ENCODE results near the gene DUSP6. TPM values are rescaled to one million over a fixed set of nuclear protein-coding genes. Genes with fewer than 3 reads are reported as not detected.
A peak's percentile ranks its signal among the peaks of the same experiment; 100 is the strongest.

DUSP6 gene
- total and polyA plus RNA-seq, 2 of the 13 experiments (the other 11 are each of a cell fraction or from before 2014, with no cell fraction given) = 40.9 to 161 TPM

DNA sequence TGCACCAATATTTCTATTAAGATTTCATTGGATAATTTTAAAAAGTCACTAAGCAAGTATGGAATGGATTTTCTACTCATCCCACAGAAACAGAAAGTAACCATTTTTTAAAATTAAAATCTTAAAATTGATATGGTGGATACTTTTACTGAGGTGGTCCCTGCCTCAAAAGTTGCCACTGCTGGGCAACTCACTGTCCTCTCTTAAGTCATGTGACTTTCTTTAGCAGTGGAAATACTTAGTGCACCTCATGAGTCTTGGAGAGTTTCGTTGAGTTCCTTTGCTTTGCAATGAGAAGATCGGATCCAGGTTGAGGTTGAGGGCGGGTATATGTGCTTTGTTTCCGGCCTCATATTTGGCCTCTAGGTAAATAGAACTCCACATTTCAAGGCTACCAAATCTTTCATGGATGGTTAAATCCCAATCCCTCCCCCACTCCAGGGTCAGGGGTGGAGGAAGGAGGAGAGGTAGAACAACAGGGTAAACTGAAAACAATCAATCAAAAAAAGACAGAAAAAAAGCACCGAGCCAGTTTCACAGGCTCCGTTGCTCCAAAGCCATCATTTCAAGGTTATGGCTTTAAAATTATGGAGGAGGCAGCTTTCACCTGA is 39.5 kb upstream of the DUSP6 start (continued):
- TF ChIP-seq ZNF773 (CRISPR knock-in tag; IDR thresholded peaks at IDR 0.05; ENCODE audit: borderline replicate concordance) = no peak
- TF ChIP-seq, protein P1, sequence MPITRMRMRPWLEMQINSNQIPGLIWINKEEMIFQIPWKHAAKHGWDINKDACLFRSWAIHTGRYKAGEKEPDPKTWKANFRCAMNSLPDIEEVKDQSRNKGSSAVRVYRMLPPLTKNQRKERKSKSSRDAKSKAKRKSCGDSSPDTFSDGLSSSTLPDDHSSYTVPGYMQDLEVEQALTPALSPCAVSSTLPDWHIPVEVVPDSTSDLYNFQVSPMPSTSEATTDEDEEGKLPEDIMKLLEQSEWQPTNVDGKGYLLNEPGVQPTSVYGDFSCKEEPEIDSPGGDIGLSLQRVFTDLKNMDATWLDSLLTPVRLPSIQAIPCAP (CRISPR knock-in tag; IDR thresholded peaks at IDR 0.05; ENCODE audit: low read depth) = no peak
- peak; percentile 86 for TF ChIP-seq GATAD2A (CRISPR knock-in tag; IDR thresholded peaks at IDR 0.05)
- peak; percentile 79 for TF ChIP-seq FOXO1 (CRISPR knock-in tag; IDR thresholded peaks at IDR 0.05)
- TF ChIP-seq, protein P2, sequence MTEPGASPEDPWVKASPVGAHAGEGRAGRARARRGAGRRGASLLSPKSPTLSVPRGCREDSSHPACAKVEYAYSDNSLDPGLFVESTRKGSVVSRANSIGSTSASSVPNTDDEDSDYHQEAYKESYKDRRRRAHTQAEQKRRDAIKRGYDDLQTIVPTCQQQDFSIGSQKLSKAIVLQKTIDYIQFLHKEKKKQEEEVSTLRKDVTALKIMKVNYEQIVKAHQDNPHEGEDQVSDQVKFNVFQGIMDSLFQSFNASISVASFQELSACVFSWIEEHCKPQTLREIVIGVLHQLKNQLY (CRISPR knock-in tag; IDR thresholded peaks at IDR 0.05) = no peak
- no peak for TF ChIP-seq ZSCAN9 (CRISPR knock-in tag; IDR thresholded peaks at IDR 0.05; ENCODE audit: borderline replicate concordance)
- no peak for TF ChIP-seq ASH2L (IDR thresholded peaks at IDR 0.05; ENCODE audit: insufficient read length, low read depth, low read length)
- no peak for TF ChIP-seq ZNF816 (CRISPR knock-in tag; IDR thresholded peaks at IDR 0.05; ENCODE audit: borderline replicate concordance)
- TF ChIP-seq, protein P3, sequence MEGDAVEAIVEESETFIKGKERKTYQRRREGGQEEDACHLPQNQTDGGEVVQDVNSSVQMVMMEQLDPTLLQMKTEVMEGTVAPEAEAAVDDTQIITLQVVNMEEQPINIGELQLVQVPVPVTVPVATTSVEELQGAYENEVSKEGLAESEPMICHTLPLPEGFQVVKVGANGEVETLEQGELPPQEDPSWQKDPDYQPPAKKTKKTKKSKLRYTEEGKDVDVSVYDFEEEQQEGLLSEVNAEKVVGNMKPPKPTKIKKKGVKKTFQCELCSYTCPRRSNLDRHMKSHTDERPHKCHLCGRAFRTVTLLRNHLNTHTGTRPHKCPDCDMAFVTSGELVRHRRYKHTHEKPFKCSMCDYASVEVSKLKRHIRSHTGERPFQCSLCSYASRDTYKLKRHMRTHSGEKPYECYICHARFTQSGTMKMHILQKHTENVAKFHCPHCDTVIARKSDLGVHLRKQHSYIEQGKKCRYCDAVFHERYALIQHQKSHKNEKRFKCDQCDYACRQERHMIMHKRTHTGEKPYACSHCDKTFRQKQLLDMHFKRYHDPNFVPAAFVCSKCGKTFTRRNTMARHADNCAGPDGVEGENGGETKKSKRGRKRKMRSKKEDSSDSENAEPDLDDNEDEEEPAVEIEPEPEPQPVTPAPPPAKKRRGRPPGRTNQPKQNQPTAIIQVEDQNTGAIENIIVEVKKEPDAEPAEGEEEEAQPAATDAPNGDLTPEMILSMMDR (CRISPR knock-in tag; IDR thresholded peaks at IDR 0.05) = no peak
- no peak for TF ChIP-seq AHR (CRISPR knock-in tag; IDR thresholded peaks at IDR 0.05)
- no peak for TF ChIP-seq CBFB (CRISPR knock-in tag; IDR thresholded peaks at IDR 0.05)
- 0 out of 2 replicates have a peak, but pooled peaks have one; percentile 54 for TF ChIP-seq MEIS1 (CRISPR knock-in tag; IDR thresholded peaks at IDR 0.05; ENCODE audit: borderline replicate concordance)
- TF ChIP-seq NFKBIZ (CRISPR knock-in tag; IDR thresholded peaks at IDR 0.05) = peak; percentile 49; the same call in 1 of the 2 replicates
- no peak for TF ChIP-seq GTF3A (CRISPR knock-in tag; conservative IDR thresholded peaks at IDR 0.05)
- TF ChIP-seq, protein P4, sequence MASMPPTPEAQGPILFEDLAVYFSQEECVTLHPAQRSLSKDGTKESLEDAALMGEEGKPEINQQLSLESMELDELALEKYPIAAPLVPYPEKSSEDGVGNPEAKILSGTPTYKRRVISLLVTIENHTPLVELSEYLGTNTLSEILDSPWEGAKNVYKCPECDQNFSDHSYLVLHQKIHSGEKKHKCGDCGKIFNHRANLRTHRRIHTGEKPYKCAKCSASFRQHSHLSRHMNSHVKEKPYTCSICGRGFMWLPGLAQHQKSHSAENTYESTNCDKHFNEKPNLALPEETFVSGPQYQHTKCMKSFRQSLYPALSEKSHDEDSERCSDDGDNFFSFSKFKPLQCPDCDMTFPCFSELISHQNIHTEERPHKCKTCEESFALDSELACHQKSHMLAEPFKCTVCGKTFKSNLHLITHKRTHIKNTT (CRISPR knock-in tag; IDR thresholded peaks at IDR 0.05) = no peak
- TF ChIP-seq, protein P5, sequence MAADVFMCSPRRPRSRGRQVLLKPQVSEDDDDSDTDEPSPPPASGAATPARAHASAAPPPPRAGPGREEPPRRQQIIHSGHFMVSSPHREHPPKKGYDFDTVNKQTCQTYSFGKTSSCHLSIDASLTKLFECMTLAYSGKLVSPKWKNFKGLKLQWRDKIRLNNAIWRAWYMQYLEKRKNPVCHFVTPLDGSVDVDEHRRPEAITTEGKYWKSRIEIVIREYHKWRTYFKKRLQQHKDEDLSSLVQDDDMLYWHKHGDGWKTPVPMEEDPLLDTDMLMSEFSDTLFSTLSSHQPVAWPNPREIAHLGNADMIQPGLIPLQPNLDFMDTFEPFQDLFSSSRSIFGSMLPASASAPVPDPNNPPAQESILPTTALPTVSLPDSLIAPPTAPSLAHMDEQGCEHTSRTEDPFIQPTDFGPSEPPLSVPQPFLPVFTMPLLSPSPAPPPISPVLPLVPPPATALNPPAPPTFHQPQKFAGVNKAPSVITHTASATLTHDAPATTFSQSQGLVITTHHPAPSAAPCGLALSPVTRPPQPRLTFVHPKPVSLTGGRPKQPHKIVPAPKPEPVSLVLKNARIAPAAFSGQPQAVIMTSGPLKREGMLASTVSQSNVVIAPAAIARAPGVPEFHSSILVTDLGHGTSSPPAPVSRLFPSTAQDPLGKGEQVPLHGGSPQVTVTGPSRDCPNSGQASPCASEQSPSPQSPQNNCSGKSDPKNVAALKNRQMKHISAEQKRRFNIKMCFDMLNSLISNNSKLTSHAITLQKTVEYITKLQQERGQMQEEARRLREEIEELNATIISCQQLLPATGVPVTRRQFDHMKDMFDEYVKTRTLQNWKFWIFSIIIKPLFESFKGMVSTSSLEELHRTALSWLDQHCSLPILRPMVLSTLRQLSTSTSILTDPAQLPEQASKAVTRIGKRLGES (CRISPR knock-in tag; IDR thresholded peaks at IDR 0.05; ENCODE audit: borderline replicate concordance) = no peak
- TF ChIP-seq ZNF460 (CRISPR knock-in tag; IDR thresholded peaks at IDR 0.05; ENCODE audit: borderline replicate concordance) = no peak
- TF ChIP-seq FLYWCH1 (CRISPR knock-in tag; IDR thresholded peaks at IDR 0.05) = no peak
- no peak for TF ChIP-seq POLR2AphosphoS2 (IDR thresholded peaks at IDR 0.05; ENCODE audit: low read depth, low read length)
- TF ChIP-seq ZMYM2 (CRISPR knock-in tag; IDR thresholded peaks at IDR 0.05) = no peak
